ENCODE measurements around the gene AQP6. TPM values are rescaled to one million over a fixed set of nuclear protein-coding genes. Genes with fewer than 3 reads are reported as not detected.

AQP6 gene
- total RNA-seq, 1 experiment from 2014 or later, result 0.09 TPM

- Histone ChIP-seq H3K23ac (ENCODE audit: insufficient read length, low read depth, low read length) (no peak overlapping the region), H3K23me2 (ENCODE audit: insufficient read length, low read depth, low read length, poor library complexity, severe bottlenecking) (no peaks in the 10 kb centered on the region), H3K79me2 (ENCODE audit: insufficient read depth, low read length) (no peaks in the 10 kb centered on the region), H3K56ac (ENCODE audit: insufficient read length, low read depth, low read length) (no peak overlapping the region), H2AFZ (ENCODE audit: low read length) (no peak overlapping the region), H2BK12ac (ENCODE audit: insufficient read length, low read depth, low read length) (no peak overlapping the region), H2BK15ac (ENCODE audit: low read depth, low read length) (no peak overlapping the region), H4K5ac (ENCODE audit: insufficient read length, low read depth, low read length) (no peak overlapping the region), H2BK120ac (ENCODE audit: low read depth, low read length, poor library complexity, severe bottlenecking) (no peak overlapping the region), H3K4me1 (ENCODE audit: insufficient read depth, low read length) (no peaks in the 10 kb centered on the region), H4K8ac (replicated peaks; ENCODE audit: insufficient read length, low read depth, low read length) (no peak overlapping the region), H3K9ac (ENCODE audit: extremely low read depth, insufficient read length, low read length) (no peak overlapping the region), H4K91ac (ENCODE audit: insufficient read length, low read depth, low read length) (no peak overlapping the region), H4K20me1 (ENCODE audit: control insufficient read depth, insufficient read depth, insufficient read length) (no peaks in the 10 kb centered on the region), H3K79me1 (ENCODE audit: insufficient read depth, low read depth, low read length, poor library complexity, severe bottlenecking) (no peaks in the 10 kb centered on the region), H3K27ac (ENCODE audit: insufficient read length, low read depth, low read length) (no peak overlapping the region), H3K4me2 (ENCODE audit: insufficient read depth, insufficient read length, low read length) (no peak overlapping the region), H2BK20ac (ENCODE audit: low read depth, low read length, poor library complexity, severe bottlenecking) (no peak overlapping the region), H2BK5ac (ENCODE audit: insufficient read length, low read length) (no peak overlapping the region), H3K18ac (ENCODE audit: insufficient read length, low read depth, low read length) (no peak overlapping the region), H3K4ac (ENCODE audit: low read depth, low read length) (no peak overlapping the region), H3K27me3 (ENCODE audit: insufficient read depth, low read length) (no peaks in the 10 kb centered on the region), H3K14ac (ENCODE audit: insufficient read depth, low read length) (no peak overlapping the region), H2AK5ac (ENCODE audit: insufficient read length, low read length) (no peak overlapping the region), H3T11ph (ENCODE audit: low read length) (no peak overlapping the region), H3K9me3 (ENCODE audit: control insufficient read depth, low read depth, low read length) (no peaks in the 10 kb centered on the region)
- TF ChIP-seq CTCF (conservative IDR thresholded peaks at IDR 0.05), result peak; percentile 36; the same call in 2 of the 3 replicates
- no peaks in the 10 kb centered on the region for H3K9me3 Mint-ChIP-seq
- WGBS (ENCODE audit: extremely low coverage, insufficient read length, low lambda C conversion rate), result no CpG with 5 or more reads among the region's 2 CpGs
- DNase-seq, result no peak
- no peaks in the 10 kb centered on the region for H3K4me1 Mint-ChIP-seq
- H3K4me3 Mint-ChIP-seq, result no peak overlapping the region
- no peaks in the 10 kb centered on the region for H3K27me3 Mint-ChIP-seq (ENCODE audit: low read depth)
- H3K36me3 Mint-ChIP-seq (ENCODE audit: insufficient read depth in 1 of 3, low read depth in 3 of 3), result peaks cover 33 to 79% (median 72%) of the 10 kb centered on the region in 3 experiments; a peak in 6 of 7 replicates
- H3K27ac Mint-ChIP-seq, result no peak overlapping the region
These were observed 25.7 kb downstream of the AQP6 start for GRCh38 chr12:49998453-49998852.

All from H9 (cell line).